ENCODE results near the gene PIH1D1. TPM values are rescaled to one million over a fixed set of nuclear protein-coding genes. Genes with fewer than 3 reads are reported as not detected.

Gene PIH1D1
- total RNA-seq, 1 experiment from 2014 or later, result 122 TPM

- TF ChIP-seq EZH2 (IDR thresholded peaks at IDR 0.05; ENCODE audit: borderline replicate concordance, low read depth, low read length, poor library complexity, severe bottlenecking), result no peak
- no peak for TF ChIP-seq CTCF (conservative IDR thresholded peaks at IDR 0.05; ENCODE audit: low read depth, low read length)
- intact Hi-C loops (cut with micrococcal nuclease; ENCODE audit: unreplicated experiment), result loop anchor here (2.0 kb wide), 1 partner anchor 44 kb away; the partner anchor contains the start of gene RPS11
- H3K4me1 ChIP-seq (ENCODE audit: insufficient read depth, low read length, poor library complexity, severe bottlenecking), result peaks cover 19% of the 10 kb centered on the region
Measured at GRCh38 chr19:49453013-49453756, 1.6 kb upstream of the PIH1D1 start, which contains the start of gene ALDH16A1. ALDH16A1 (plus strand) TSS chr19:49453225; CDS start chr19:49453332, 107 bp downstream.

GRCh38 chr19:49450405-49450804, 1.2 kb downstream of the PIH1D1 start:
- H3K27ac ChIP-seq (ENCODE audit: low read depth, low read length, poor library complexity, severe bottlenecking), result peak overlapping the region; percentile 93
- ChIA-PET CTCF (interaction anchor here (0.7 kb wide), 1 partner anchor 23 kb away, joined by 4 read pairs; the partner anchor contains the start of gene FLT3LG), POLR2A (ENCODE audit: low non-redundant PET) (interaction anchor here (0.6 to 0.7 kb wide), 2 partner anchors 111 to 352 kb away, joined by 7 to 10 read pairs; no protein-coding TSS in a partner anchor)
- H3K27me3 ChIP-seq (replicated peaks; ENCODE audit: insufficient read depth, low read depth, low read length, poor library complexity), result no peaks in the 10 kb centered on the region
- peak overlapping the region; percentile 98 for H3K4me3 ChIP-seq (ENCODE audit: low read depth, low read length, poor library complexity, severe bottlenecking)
- DNase-seq (ENCODE audit: low spot score), result no peak
- H3K4me1 ChIP-seq (ENCODE audit: insufficient read depth, low read length, poor library complexity, severe bottlenecking), result peaks cover 34% of the 10 kb centered on the region
- peaks cover 19% of the 10 kb centered on the region for H3K36me3 ChIP-seq (ENCODE audit: insufficient read depth, low read length, poor library complexity, severe bottlenecking)
- intact Hi-C loops (cut with micrococcal nuclease; ENCODE audit: unreplicated experiment), result no loop called here
- no TSS peak for BruUV-seq (replicated peaks)
- TF ChIP-seq CTCF (conservative IDR thresholded peaks at IDR 0.05; ENCODE audit: low read depth, low read length) (no peak), EZH2 (IDR thresholded peaks at IDR 0.05; ENCODE audit: borderline replicate concordance, low read depth, low read length, poor library complexity, severe bottlenecking) (no peak)
- H3K9me3 ChIP-seq (ENCODE audit: low read depth, low read length, poor library complexity, severe bottlenecking), result no peaks in the 10 kb centered on the region

More at GRCh38 chr19:49453013-49453756, 1.6 kb upstream of the PIH1D1 start, which contains the start of gene ALDH16A1:
- Histone ChIP-seq H3K4me3 (ENCODE audit: low read depth, low read length, poor library complexity, severe bottlenecking) (peak within 1 kb of the TSS; percentile 59), H3K9me3 (ENCODE audit: low read depth, low read length, poor library complexity, severe bottlenecking) (no peaks in the 10 kb centered on the region), H3K27me3 (replicated peaks; ENCODE audit: insufficient read depth, low read depth, low read length, poor library complexity) (no peaks in the 10 kb centered on the region), H3K27ac (ENCODE audit: low read depth, low read length, poor library complexity, severe bottlenecking) (peak within 1 kb of the TSS; percentile 94), H3K36me3 (ENCODE audit: insufficient read depth, low read length, poor library complexity, severe bottlenecking) (peaks cover 19% of the 10 kb centered on the region)
- peak; percentile 99 for DNase-seq (ENCODE audit: low spot score)
- ChIA-PET CTCF (interaction anchor here (0.6 to 1.0 kb wide), 2 partner anchors 23 to 48 kb away, joined by 3 read pairs; no protein-coding TSS in a partner anchor), POLR2A (ENCODE audit: low non-redundant PET) (interaction anchor here (0.7 kb wide), 1 partner anchor 876 kb away, joined by 5 read pairs; no protein-coding TSS in a partner anchor)
- TSS peak; percentile 24 for BruUV-seq (replicated peaks)

- H3K4me3 ChIP-seq (ENCODE audit: low read depth, low read length, poor library complexity, severe bottlenecking), result no peak overlapping the region
- no peak overlapping the region for H3K27ac ChIP-seq (ENCODE audit: low read depth, low read length, poor library complexity, severe bottlenecking)
- no peak for DNase-seq (ENCODE audit: low spot score)
- TF ChIP-seq CTCF (conservative IDR thresholded peaks at IDR 0.05; ENCODE audit: low read depth, low read length) (no peak), EZH2 (IDR thresholded peaks at IDR 0.05; ENCODE audit: borderline replicate concordance, low read depth, low read length, poor library complexity, severe bottlenecking) (no peak)
- ChIA-PET POLR2A (ENCODE audit: low non-redundant PET) (no interaction called here), CTCF (no interaction called here)
- no peaks in the 10 kb centered on the region for H3K27me3 ChIP-seq (replicated peaks; ENCODE audit: insufficient read depth, low read depth, low read length, poor library complexity)
- H3K36me3 ChIP-seq (ENCODE audit: insufficient read depth, low read length, poor library complexity, severe bottlenecking), result peaks cover 19% of the 10 kb centered on the region
- intact Hi-C loops (cut with micrococcal nuclease; ENCODE audit: unreplicated experiment), result no loop called here
- no peaks in the 10 kb centered on the region for H3K9me3 ChIP-seq (ENCODE audit: low read depth, low read length, poor library complexity, severe bottlenecking)
- no TSS peak for BruUV-seq (replicated peaks)
- peaks cover 28% of the 10 kb centered on the region for H3K4me1 ChIP-seq (ENCODE audit: insufficient read depth, low read length, poor library complexity, severe bottlenecking)
Measured at GRCh38 chr19:49448432-49448786, 3.2 kb downstream of the PIH1D1 start.
